ENCODE results near the gene ERBB2.

Gene ERBB2

GRCh38 chr17:39767147-39767546, 67.3 kb downstream of the ERBB2 start:
- no peak for FAIRE-seq

GRCh38 chr17:39769974-39770587, 70.2 kb downstream of the ERBB2 start:
- no peak for FAIRE-seq

GRCh38 chr17:39772415-39772814, 72.6 kb downstream of the ERBB2 start:
- FAIRE-seq, result no peak

- no peak for FAIRE-seq
Measured at GRCh38 chr17:39772987-39773934, 73.4 kb downstream of the ERBB2 start.

DNA sequence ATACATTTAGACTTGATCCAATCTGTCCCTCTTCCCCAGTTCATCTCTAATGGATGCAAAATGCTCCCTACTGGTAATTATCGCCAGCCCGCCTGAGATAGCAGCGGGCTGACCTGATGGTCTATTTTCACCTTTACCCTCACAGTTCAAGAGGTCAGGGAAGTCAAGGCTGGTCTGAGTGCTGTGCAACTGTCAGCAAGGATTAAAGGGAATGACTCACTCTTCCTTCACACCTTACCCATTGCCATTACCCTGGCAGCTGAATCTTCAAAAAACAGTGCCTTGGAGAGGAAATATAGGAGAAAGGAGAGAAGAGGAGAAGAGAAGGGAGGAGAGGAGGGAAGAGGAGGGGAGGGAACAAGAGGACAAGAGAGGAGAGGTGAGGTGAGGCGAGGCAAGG, 74.2 kb downstream of the ERBB2 start:
- FAIRE-seq, result no peak

DNA sequence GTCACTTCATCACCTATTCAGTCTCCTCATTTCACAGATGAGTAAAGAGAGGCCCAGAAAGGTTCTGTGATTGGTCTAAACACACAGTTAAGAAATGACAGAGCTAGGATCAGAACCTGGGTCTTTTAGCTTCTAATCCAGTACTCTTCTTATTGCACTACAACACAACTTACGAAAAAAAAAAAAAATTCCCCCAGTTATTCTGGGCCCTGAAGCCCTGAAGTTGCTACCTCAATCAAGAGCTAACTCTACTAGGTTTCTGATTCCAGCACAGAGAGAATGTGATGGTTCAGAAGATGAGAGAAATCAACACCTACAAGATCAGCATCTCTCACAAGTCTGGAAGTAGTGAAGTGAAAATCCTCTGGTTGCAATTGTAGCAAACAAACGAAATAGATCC, 75.2 kb downstream of the ERBB2 start:
- no peak for FAIRE-seq

DNA sequence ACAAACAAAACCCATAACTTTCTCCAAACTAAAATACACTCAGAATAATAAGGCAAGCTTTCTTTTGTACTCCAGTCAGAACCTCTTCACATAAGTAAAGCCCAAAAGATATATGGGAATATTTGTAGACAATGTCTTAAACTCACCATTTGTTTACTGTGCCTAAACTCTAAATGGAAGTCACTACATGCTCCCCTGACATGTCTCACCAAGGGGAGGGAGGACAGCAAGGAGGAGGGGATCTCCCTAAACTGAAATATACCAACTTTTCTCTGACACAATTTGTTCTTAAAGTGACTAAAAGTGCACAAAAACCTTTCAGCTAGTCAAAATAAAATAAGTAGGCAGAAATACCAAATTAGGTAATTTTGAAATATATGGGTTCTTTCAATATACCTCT, 76.4 kb downstream of the ERBB2 start:
- FAIRE-seq, result no peak

DNA sequence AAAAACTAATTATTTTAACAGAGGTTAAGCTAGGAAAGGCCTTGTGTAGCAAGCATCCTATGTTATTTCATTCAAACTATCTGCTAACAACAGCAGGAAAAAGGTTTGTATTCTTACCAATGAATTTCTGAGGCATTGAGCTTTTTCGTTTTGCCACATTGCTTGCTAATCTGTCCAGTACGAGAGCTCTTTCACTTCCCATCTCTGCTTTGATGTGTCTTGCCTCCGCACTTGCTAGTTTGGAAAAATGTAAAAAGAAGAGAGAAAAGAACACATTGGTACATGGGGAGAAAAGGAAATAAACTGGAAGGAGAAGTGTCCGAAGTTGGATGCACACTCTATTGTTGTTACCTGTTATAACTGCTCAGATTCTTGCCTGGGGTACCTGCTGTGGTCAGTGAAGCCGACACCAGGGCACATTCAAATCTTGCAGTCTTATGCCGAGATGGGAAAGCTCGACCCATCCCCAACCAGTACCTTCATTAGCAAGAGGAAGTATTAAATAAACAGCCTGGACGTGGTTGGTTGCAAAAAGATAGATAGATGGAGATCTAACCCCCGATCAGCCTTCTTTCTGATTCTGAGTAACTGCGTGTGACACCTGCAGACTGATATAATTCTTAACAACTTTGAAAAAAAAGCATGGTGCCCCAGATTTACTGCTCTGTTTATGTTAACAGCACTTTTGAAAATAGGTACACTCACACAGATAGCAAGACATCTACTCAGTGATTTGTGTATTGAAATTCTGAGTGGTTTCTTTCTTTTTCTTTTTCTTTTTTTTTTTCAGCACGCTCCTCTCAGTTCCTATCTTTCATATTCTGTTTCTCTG, 77.9 kb downstream of the ERBB2 start:
- no peak for FAIRE-seq
